ENCODE data around the gene TRIP10. TPM values are rescaled to one million over a fixed set of nuclear protein-coding genes. Genes with fewer than 3 reads are reported as not detected.

Gene TRIP10
- total and polyA plus RNA-seq, 2 of the 13 experiments (the other 11 are each of a cell fraction or from before 2014, with no cell fraction given): 32.5 to 33.2 TPM

DNA sequence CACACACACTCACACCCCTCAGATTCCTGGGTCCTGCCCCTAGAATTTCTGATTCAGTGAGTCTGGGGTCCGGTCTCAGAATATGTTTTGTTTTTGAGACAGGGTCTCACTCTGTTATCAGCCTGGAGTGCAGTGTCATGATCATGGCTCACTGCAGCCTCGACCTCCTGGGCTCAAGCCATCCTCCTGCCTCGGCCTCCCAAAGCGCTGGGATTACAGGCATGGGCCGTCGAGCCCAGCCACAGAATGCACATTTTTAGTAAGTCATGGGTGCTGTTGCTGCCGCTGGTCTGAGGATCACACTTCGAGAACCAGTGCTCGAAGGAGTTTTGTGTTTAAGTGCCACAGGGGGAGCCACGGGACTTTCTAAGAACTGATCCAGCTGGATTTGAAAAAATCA lies 47.5 kb upstream of the TRIP10 start (continued):
- TF ChIP-seq TOE1 (CRISPR knock-in tag; IDR thresholded peaks at IDR 0.05) (no peak), CBFB (CRISPR knock-in tag; IDR thresholded peaks at IDR 0.05) (no peak), FOXM1 (CRISPR knock-in tag; IDR thresholded peaks at IDR 0.05) (no peak), RBM22 (optimal IDR thresholded peaks at IDR 0.05; ENCODE audit: low read length) (peak; percentile 29), ZNF790 (CRISPR knock-in tag; IDR thresholded peaks at IDR 0.05; ENCODE audit: borderline replicate concordance) (no peak), HNRNPLL (IDR thresholded peaks at IDR 0.05; ENCODE audit: low read depth, low read length, poor library complexity, severe bottlenecking) (no peak), POLR2A (IDR thresholded peaks at IDR 0.05; ENCODE audit: insufficient read depth in 1 of 2, low read depth in 2 of 2, low read length in 2 of 2) (peak in 1 of 2 experiments; percentile 25; a peak in 1 of 4 replicates), SAP130 (CRISPR knock-in tag; IDR thresholded peaks at IDR 0.05; ENCODE audit: low read depth) (no peak), SRSF1 (optimal IDR thresholded peaks at IDR 0.05; ENCODE audit: low read depth, low read length) (no peak), FOXK2 (IDR thresholded peaks at IDR 0.05) (no peak), HHEX (CRISPR knock-in tag; IDR thresholded peaks at IDR 0.05) (no peak), NR2F1 (CRISPR knock-in tag; IDR thresholded peaks at IDR 0.05) (no peak), ZNF713 (CRISPR knock-in tag; IDR thresholded peaks at IDR 0.05) (no peak), ZNF883 (CRISPR knock-in tag; IDR thresholded peaks at IDR 0.05; ENCODE audit: not compliant biosample characterization) (no peak), ZNF44 (CRISPR knock-in tag; IDR thresholded peaks at IDR 0.05) (no peak), SP140L (CRISPR knock-in tag; IDR thresholded peaks at IDR 0.05; ENCODE audit: borderline replicate concordance) (no peak), ZNF354B (CRISPR knock-in tag; IDR thresholded peaks at IDR 0.05) (no peak), ZNF850 (CRISPR knock-in tag; conservative IDR thresholded peaks at IDR 0.05) (no peak)
- TF ChIP-seq, protein P1, sequence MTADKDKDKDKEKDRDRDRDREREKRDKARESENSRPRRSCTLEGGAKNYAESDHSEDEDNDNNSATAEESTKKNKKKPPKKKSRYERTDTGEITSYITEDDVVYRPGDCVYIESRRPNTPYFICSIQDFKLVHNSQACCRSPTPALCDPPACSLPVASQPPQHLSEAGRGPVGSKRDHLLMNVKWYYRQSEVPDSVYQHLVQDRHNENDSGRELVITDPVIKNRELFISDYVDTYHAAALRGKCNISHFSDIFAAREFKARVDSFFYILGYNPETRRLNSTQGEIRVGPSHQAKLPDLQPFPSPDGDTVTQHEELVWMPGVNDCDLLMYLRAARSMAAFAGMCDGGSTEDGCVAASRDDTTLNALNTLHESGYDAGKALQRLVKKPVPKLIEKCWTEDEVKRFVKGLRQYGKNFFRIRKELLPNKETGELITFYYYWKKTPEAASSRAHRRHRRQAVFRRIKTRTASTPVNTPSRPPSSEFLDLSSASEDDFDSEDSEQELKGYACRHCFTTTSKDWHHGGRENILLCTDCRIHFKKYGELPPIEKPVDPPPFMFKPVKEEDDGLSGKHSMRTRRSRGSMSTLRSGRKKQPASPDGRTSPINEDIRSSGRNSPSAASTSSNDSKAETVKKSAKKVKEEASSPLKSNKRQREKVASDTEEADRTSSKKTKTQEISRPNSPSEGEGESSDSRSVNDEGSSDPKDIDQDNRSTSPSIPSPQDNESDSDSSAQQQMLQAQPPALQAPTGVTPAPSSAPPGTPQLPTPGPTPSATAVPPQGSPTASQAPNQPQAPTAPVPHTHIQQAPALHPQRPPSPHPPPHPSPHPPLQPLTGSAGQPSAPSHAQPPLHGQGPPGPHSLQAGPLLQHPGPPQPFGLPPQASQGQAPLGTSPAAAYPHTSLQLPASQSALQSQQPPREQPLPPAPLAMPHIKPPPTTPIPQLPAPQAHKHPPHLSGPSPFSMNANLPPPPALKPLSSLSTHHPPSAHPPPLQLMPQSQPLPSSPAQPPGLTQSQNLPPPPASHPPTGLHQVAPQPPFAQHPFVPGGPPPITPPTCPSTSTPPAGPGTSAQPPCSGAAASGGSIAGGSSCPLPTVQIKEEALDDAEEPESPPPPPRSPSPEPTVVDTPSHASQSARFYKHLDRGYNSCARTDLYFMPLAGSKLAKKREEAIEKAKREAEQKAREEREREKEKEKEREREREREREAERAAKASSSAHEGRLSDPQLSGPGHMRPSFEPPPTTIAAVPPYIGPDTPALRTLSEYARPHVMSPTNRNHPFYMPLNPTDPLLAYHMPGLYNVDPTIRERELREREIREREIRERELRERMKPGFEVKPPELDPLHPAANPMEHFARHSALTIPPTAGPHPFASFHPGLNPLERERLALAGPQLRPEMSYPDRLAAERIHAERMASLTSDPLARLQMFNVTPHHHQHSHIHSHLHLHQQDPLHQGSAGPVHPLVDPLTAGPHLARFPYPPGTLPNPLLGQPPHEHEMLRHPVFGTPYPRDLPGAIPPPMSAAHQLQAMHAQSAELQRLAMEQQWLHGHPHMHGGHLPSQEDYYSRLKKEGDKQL (CRISPR knock-in tag; IDR thresholded peaks at IDR 0.05; ENCODE audit: low read depth): no peak
- TF ChIP-seq, protein P2, sequence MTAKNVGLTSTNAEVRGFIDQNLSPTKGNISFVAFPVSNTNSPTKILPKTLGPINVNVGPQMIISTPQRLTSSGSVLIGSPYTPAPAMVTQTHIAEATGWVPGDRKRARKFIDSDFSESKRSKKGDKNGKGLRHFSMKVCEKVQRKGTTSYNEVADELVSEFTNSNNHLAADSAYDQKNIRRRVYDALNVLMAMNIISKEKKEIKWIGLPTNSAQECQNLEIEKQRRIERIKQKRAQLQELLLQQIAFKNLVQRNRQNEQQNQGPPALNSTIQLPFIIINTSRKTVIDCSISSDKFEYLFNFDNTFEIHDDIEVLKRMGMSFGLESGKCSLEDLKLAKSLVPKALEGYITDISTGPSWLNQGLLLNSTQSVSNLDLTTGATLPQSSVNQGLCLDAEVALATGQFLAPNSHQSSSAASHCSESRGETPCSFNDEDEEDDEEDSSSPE (CRISPR knock-in tag; IDR thresholded peaks at IDR 0.05): no peak
- TF ChIP-seq, protein P3, sequence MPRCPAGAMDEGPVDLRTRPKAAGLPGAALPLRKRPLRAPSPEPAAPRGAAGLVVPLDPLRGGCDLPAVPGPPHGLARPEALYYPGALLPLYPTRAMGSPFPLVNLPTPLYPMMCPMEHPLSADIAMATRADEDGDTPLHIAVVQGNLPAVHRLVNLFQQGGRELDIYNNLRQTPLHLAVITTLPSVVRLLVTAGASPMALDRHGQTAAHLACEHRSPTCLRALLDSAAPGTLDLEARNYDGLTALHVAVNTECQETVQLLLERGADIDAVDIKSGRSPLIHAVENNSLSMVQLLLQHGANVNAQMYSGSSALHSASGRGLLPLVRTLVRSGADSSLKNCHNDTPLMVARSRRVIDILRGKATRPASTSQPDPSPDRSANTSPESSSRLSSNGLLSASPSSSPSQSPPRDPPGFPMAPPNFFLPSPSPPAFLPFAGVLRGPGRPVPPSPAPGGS (CRISPR knock-in tag; IDR thresholded peaks at IDR 0.05): no peak
- TF ChIP-seq, protein P4, sequence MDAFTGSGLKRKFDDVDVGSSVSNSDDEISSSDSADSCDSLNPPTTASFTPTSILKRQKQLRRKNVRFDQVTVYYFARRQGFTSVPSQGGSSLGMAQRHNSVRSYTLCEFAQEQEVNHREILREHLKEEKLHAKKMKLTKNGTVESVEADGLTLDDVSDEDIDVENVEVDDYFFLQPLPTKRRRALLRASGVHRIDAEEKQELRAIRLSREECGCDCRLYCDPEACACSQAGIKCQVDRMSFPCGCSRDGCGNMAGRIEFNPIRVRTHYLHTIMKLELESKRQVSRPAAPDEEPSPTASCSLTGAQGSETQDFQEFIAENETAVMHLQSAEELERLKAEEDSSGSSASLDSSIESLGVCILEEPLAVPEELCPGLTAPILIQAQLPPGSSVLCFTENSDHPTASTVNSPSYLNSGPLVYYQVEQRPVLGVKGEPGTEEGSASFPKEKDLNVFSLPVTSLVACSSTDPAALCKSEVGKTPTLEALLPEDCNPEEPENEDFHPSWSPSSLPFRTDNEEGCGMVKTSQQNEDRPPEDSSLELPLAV (CRISPR knock-in tag; conservative IDR thresholded peaks at IDR 0.05; ENCODE audit: low read depth): no peak

Data from HepG2 (cell line).